HepG2 (cell line): ENCODE results near the gene ZBTB44. TPM values are rescaled to one million over a fixed set of nuclear protein-coding genes. Genes with fewer than 3 reads are reported as not detected.
A peak's percentile ranks its signal among the peaks of the same experiment; 100 is the strongest.

Experiments used
- CSRNP1 ChIP-seq: sonication (generic); formaldehyde crosslinking; IDR thresholded peaks from 2 replicates; pipeline ENCODE4 v1.8.1; 2023; ENCODE audit warnings: mild to moderate bottlenecking, missing genetic modification reagents
- GATA4 ChIP-seq: sonication (generic); IDR thresholded peaks from 2 replicates; pipeline ENCODE4 v1.6.1; 2016; ENCODE audit warnings: antibody characterized with exemption, low read depth, borderline replicate concordance
- GZF1 ChIP-seq: sonication (generic); formaldehyde crosslinking; IDR thresholded peaks from 2 replicates; pipeline ENCODE4 v1.5.1; 2020; ENCODE audit warnings: mild to moderate bottlenecking, missing genetic modification reagents
- KLF11 ChIP-seq: IDR thresholded peaks from 2 replicates; pipeline ENCODE4 v1.6.1; 2016; ENCODE audit warnings: missing compliant biosample characterization
- MED13 ChIP-seq: sonication (generic); formaldehyde crosslinking; IDR thresholded peaks from 2 replicates; pipeline ENCODE4 v1.5.0; 2020; ENCODE audit warnings: missing genetic modification reagents
- SOX5 ChIP-seq: IDR thresholded peaks from 2 replicates; pipeline ENCODE4 v1.6.1; 2016; ENCODE audit warnings: borderline replicate concordance
- ZHX1 ChIP-seq: sonication (generic); formaldehyde crosslinking; IDR thresholded peaks from 2 replicates; pipeline ENCODE4 v1.8.1; 2022; ENCODE audit warnings: low read depth, mild to moderate bottlenecking, missing genetic modification reagents
- ZMYM4 ChIP-seq: sonication (generic); formaldehyde crosslinking; IDR thresholded peaks from 2 replicates; pipeline ENCODE4 v1.8.1; 2023; ENCODE audit warnings: mild to moderate bottlenecking, missing genetic modification reagents
- ZNF121 ChIP-seq: sonication (generic); formaldehyde crosslinking; IDR thresholded peaks from 2 replicates; pipeline ENCODE4 v1.5.0; 2020; ENCODE audit warnings: mild to moderate bottlenecking, missing genetic modification reagents
- ZNF468 ChIP-seq: sonication (generic); formaldehyde crosslinking; IDR thresholded peaks from 2 replicates; pipeline ENCODE4 v1.8.0; 2022; ENCODE audit warnings: mild to moderate bottlenecking, moderate library complexity, missing genetic modification reagents
- polyA plus RNA-seq, 8 experiments: library from polyadenylated mRNA; depleted of rRNA in 3 of 8; stranded (reverse) in 7 of 8; unstranded in 1 of 8; fragments of >200 nt; fragmentation: Illumina TruSeq in 4 of 8; extraction: Trizol in 4 of 8; gene quantifications; 2 replicates each; pipeline versions ENCODE4 v1.2.1 to v1.2.3, GENCODE V29; 2011 to 2016; ENCODE audit warnings: low read depth in 4 of 8, missing spikeins in 1 of 8, mixed read lengths in 1 of 8; ENCODE audit not compliant: insufficient read depth in 1 of 8
- total RNA-seq, 5 experiments: library from RNA; depleted of rRNA; stranded (reverse); fragments of >200 nt; fragmentation: Illumina TruSeq; extraction: Trizol; gene quantifications; 2 replicates each; pipeline ENCODE4 v1.2.3, GENCODE V29; 2016; ENCODE audit warnings: low read depth in 1 of 5
- TF ChIP-seq, protein P1 (sequence below): sonication (generic); formaldehyde crosslinking; IDR thresholded peaks from 2 replicates; pipeline ENCODE4 v1.4.0; 2020; ENCODE audit warnings: missing genetic modification reagents
- TF ChIP-seq, protein P2 (sequence below): sonication (generic); formaldehyde crosslinking; IDR thresholded peaks from 2 replicates; pipeline ENCODE4 v1.5.0; 2020; ENCODE audit warnings: missing genetic modification reagents, mild to moderate bottlenecking, borderline replicate concordance
- TF ChIP-seq, protein P3 (sequence below): fragments of 450-650 bp; IDR thresholded peaks from 2 replicates; pipeline ENCODE4 v1.6.1; 2017
- TF ChIP-seq, protein P4 (sequence below): sonication (generic); formaldehyde crosslinking; conservative IDR thresholded peaks from 2 replicates; pipeline ENCODE4 v1.8.0; 2022; ENCODE audit warnings: mild to moderate bottlenecking, moderate library complexity, missing genetic modification reagents

ZBTB44 gene
- total and polyA plus RNA-seq, 2 of the 13 experiments (the other 11 are each of a cell fraction or from before 2014, with no cell fraction given): 22.8 to 23.6 TPM

- TF ChIP-seq KLF11 (CRISPR knock-in tag) (no peak), GATA4 (no peak), ZMYM4 (peak; percentile 48; the same call in 1 of the 2 replicates), SOX5 (no peak), ZHX1 (CRISPR knock-in tag) (no peak), ZNF121 (no peak), GZF1 (no peak), ZNF468 (CRISPR knock-in tag) (no peak), CSRNP1 (peak; percentile 54; the same call in 1 of the 2 replicates), MED13 (CRISPR knock-in tag) (no peak)
- TF ChIP-seq, protein P1, sequence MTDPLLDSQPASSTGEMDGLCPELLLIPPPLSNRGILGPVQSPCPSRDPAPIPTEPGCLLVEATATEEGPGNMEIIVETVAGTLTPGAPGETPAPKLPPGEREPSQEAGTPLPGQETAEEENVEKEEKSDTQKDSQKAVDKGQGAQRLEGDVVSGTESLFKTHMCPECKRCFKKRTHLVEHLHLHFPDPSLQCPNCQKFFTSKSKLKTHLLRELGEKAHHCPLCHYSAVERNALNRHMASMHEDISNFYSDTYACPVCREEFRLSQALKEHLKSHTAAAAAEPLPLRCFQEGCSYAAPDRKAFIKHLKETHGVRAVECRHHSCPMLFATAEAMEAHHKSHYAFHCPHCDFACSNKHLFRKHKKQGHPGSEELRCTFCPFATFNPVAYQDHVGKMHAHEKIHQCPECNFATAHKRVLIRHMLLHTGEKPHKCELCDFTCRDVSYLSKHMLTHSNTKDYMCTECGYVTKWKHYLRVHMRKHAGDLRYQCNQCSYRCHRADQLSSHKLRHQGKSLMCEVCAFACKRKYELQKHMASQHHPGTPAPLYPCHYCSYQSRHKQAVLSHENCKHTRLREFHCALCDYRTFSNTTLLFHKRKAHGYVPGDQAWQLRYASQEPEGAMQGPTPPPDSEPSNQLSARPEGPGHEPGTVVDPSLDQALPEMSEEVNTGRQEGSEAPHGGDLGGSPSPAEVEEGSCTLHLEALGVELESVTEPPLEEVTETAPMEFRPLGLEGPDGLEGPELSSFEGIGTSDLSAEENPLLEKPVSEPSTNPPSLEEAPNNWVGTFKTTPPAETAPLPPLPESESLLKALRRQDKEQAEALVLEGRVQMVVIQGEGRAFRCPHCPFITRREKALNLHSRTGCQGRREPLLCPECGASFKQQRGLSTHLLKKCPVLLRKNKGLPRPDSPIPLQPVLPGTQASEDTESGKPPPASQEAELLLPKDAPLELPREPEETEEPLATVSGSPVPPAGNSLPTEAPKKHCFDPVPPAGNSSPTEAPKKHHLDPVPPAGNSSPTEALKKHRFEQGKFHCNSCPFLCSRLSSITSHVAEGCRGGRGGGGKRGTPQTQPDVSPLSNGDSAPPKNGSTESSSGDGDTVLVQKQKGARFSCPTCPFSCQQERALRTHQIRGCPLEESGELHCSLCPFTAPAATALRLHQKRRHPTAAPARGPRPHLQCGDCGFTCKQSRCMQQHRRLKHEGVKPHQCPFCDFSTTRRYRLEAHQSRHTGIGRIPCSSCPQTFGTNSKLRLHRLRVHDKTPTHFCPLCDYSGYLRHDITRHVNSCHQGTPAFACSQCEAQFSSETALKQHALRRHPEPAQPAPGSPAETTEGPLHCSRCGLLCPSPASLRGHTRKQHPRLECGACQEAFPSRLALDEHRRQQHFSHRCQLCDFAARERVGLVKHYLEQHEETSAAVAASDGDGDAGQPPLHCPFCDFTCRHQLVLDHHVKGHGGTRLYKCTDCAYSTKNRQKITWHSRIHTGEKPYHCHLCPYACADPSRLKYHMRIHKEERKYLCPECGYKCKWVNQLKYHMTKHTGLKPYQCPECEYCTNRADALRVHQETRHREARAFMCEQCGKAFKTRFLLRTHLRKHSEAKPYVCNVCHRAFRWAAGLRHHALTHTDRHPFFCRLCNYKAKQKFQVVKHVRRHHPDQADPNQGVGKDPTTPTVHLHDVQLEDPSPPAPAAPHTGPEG (CRISPR knock-in tag): no peak
- TF ChIP-seq, protein P2, sequence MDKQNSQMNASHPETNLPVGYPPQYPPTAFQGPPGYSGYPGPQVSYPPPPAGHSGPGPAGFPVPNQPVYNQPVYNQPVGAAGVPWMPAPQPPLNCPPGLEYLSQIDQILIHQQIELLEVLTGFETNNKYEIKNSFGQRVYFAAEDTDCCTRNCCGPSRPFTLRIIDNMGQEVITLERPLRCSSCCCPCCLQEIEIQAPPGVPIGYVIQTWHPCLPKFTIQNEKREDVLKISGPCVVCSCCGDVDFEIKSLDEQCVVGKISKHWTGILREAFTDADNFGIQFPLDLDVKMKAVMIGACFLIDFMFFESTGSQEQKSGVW (CRISPR knock-in tag): no peak
- TF ChIP-seq, protein P3, sequence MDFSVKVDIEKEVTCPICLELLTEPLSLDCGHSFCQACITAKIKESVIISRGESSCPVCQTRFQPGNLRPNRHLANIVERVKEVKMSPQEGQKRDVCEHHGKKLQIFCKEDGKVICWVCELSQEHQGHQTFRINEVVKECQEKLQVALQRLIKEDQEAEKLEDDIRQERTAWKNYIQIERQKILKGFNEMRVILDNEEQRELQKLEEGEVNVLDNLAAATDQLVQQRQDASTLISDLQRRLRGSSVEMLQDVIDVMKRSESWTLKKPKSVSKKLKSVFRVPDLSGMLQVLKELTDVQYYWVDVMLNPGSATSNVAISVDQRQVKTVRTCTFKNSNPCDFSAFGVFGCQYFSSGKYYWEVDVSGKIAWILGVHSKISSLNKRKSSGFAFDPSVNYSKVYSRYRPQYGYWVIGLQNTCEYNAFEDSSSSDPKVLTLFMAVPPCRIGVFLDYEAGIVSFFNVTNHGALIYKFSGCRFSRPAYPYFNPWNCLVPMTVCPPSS: no peak
- TF ChIP-seq, protein P4, sequence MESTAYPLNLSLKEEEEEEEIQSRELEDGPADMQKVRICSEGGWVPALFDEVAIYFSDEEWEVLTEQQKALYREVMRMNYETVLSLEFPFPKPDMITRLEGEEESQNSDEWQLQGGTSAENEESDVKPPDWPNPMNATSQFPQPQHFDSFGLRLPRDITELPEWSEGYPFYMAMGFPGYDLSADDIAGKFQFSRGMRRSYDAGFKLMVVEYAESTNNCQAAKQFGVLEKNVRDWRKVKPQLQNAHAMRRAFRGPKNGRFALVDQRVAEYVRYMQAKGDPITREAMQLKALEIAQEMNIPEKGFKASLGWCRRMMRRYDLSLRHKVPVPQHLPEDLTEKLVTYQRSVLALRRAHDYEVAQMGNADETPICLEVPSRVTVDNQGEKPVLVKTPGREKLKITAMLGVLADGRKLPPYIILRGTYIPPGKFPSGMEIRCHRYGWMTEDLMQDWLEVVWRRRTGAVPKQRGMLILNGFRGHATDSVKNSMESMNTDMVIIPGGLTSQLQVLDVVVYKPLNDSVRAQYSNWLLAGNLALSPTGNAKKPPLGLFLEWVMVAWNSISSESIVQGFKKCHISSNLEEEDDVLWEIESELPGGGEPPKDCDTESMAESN (CRISPR knock-in tag): no peak
These were observed 450 bp downstream of the ZBTB44 start (continued) for GRCh38 chr11:130314184-130314749.
